LNCAP (cell line): ENCODE data around the gene RGCC.

Experiments used
- TF ChIP-seq, protein P1 (sequence below): fragments of 450-650 bp; IDR thresholded peaks from 2 replicates; pipeline ENCODE4 v1.5.1; 2017; ENCODE audit warnings: mild to moderate bottlenecking

RGCC gene

GRCh38 chr13:41496420-41497234 lies 39.3 kb downstream of the RGCC start:
- TF ChIP-seq, protein P1, sequence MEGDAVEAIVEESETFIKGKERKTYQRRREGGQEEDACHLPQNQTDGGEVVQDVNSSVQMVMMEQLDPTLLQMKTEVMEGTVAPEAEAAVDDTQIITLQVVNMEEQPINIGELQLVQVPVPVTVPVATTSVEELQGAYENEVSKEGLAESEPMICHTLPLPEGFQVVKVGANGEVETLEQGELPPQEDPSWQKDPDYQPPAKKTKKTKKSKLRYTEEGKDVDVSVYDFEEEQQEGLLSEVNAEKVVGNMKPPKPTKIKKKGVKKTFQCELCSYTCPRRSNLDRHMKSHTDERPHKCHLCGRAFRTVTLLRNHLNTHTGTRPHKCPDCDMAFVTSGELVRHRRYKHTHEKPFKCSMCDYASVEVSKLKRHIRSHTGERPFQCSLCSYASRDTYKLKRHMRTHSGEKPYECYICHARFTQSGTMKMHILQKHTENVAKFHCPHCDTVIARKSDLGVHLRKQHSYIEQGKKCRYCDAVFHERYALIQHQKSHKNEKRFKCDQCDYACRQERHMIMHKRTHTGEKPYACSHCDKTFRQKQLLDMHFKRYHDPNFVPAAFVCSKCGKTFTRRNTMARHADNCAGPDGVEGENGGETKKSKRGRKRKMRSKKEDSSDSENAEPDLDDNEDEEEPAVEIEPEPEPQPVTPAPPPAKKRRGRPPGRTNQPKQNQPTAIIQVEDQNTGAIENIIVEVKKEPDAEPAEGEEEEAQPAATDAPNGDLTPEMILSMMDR: no peak

GRCh38 chr13:41497436-41497835 lies 40.1 kb downstream of the RGCC start:
- TF ChIP-seq, protein P1: no peak

DNA sequence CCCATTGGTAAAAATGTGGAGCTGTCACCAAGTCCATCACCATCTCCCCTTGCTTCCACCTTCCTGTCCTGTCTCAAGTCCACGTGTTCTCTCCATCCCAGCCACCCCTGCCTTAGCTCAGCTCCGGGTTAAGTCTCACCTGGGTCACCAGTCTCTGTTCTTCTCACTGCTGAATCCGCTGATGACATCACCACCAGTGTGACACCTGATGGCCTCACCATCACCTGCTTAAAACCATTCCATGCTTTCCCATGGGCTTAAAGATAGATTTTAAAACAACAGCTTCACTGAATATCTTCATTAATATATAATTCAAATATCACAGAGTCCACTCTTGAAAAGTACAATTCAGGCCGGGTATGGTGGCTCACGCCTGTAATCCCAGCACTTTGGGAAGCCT lies 42.1 kb downstream of the RGCC start:
- TF ChIP-seq, protein P1: no peak

GRCh38 chr13:41500511-41500910 lies 43.2 kb downstream of the RGCC start:
- TF ChIP-seq, protein P1: no peak

DNA sequence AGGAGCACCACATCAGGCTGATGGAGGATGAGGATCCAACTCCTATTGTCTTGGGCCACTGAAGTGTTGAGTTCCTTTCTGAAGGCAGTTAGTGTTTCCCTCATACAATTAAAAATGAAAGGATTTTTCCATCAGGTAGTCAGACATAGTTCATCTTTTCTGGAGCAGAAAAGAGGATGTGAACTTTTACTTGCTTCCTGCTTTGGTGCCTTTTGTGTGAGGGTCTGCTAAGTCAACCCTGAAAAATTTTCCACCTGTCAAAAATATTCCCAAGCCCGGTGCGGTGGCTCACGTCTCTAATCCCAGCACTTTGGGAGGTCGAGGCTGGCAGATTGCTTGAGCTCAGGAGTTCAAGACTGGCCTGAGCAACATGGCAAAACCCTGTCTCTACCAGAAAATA lies 43.9 kb downstream of the RGCC start:
- TF ChIP-seq, protein P1: no peak

DNA sequence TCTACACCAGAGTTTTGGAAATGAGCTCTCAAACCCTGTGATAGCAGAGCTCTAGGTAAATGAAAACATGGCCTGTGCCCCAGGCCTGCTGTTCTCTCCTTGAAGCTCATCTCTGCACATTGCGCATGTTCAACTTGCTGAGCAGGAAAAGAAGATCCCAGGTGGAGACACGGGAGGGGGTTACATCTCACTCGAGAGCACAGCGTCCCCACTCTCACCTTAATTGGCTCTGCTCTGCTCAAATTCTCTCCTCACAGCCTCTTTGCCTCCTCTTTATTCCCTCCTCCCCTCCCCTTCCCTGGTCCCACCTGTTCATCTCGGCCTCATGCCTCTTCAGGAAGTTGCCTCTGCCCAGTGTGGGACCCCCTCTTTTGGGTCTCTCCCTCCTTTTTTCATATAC lies 44.7 kb downstream of the RGCC start:
- TF ChIP-seq, protein P1: no peak

DNA sequence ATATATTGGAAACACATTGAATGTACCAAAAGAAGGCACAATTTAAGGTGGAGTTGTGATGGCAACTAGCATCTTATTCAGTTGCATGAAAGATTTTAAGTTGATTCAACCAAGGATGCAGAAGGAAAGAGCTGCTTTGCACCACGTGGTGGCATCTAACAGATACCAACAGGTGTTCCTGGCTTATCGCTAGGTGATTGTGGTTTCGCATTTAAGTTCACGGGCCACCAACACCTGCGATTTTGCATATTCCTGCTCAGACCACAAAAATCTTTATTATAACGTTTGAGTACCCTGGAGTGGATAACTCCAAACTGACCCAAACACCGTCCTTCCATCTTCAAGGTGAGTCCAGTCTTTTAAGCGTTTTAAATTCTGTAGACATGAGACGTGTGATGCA lies 45.3 kb downstream of the RGCC start:
- TF ChIP-seq, protein P1: no peak
